Fibroblast of upper back skin (primary cell): ENCODE measurements around the gene MINAR1.
A peak's percentile ranks its signal among the peaks of the same experiment; 100 is the strongest.

Experiments
- DNase-seq: peaks from one replicate; pipeline ENCODE4 v3.0.0-alpha.2; 2013

Gene MINAR1

GRCh38 chr15:79433276-79433990 lies 1.3 kb downstream of the MINAR1 start:
- DNase-seq = no peak

- no peak for DNase-seq
These were observed 2.2 kb downstream of the MINAR1 start for GRCh38 chr15:79434361-79434760.

DNA sequence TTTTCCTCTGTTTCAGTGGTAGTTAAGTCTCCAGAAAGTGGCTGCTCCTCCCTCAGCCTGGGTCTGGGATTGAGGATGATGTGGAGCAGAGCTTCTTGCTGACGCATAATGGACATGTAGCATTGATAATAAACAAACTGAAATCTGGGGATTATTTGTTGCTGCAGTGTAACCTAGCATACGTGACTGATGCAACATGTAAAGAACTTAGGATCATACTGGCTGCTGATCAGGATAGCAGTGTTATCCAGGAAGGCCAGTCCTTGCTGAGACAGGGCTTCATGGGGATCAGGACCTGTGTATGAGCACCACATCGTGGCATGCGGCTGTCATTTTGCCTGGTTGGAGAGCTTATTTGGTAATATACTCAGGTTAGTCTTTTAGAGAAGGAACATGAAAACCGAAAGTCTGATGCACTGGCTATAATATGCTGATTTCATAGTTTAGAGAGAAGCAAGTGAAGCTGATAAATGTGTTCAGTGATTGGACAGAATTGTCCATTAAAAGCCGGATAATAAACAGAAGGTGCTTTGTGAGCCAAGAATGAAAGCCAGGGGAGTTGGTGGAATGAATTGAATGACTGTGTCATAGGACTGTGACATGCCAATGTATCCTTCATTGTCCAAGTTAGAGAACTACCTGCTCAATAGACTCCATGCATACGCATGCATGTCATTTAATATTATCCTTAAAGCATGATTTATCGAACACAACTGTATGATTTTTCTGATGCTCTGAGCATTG lies 4.1 kb downstream of the MINAR1 start:
- DNase-seq = peak; percentile 5

DNA sequence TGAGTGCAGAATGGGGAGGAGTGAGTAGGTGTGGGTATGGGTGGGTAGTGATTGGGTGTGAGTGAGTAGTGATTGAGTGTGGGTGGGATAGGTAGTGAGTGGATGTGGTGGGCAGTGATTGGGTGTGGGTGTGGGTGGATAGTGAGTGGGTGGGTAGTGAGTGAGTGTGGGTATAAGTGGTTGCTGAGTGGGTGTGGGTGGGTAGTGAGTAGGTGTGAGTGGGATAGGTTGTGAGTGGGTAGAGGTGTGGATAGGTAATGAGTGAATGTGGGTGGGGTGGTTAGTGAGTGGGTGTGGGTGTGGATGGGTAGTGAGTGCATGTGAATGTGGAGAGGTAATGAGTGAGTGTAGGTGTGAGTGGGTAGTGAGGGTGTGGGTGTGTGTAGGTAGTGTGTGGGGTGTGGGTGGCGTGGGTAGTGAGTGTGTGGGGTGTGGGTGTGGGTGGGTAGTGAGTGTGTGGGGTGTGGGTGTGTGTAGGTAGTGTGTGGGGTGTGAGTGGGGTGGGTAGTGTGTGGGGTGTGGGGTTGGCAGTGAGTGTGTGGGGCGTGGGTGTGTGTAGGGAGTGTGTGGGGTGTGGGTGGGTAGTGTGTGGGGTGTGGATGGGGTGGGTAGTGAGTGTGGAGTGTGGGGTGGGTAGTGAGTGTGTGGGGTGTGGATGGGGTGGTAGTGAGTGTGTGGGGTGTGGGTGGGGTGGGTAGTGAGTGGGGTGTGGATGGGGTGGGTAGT lies 5.3 kb downstream of the MINAR1 start:
- no peak for DNase-seq

- no peak for DNase-seq
These were observed 7.1 kb downstream of the MINAR1 start for GRCh38 chr15:79439236-79439635.

- no peak for DNase-seq
These were observed 8.3 kb downstream of the MINAR1 start for GRCh38 chr15:79440355-79440908.

GRCh38 chr15:79442911-79443310 lies 10.8 kb downstream of the MINAR1 start:
- DNase-seq = no peak

- DNase-seq = no peak
These were observed 14.9 kb downstream of the MINAR1 start for GRCh38 chr15:79447060-79447459.

- peak; percentile 13 for DNase-seq
These were observed 18.5 kb downstream of the MINAR1 start for GRCh38 chr15:79450648-79451047.

DNA sequence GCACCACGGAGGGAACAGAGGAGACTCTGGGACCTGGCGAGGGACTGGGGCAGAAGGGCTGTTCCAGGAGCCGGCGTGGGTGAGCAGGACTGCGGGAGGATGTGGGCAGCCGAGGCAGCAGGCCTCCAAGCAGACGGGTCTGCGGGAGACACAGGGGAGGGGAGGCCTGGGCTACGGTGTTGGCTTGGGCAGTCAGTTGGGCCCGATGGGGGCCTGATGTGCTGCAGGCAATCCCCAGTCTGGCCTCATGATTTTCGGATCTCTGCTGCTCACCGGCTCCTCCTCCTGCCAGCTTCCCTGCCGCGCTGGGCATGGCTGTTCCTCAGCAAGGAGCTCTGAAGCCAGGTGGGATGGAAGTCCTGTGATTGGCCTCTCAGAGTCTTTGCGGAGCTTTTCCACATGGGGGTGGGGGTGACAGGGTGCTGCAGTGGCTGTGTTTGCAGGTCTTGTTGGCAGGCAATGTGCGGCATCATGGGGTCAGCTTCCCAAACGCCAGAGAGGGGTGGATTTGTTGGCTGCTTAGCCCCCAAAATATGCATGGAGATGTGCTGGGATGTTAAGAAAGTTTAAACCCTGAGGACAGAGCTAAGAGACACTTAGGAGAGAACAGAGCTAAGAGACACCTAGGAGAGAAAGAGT lies 19.3 kb downstream of the MINAR1 start:
- DNase-seq = no peak

DNA sequence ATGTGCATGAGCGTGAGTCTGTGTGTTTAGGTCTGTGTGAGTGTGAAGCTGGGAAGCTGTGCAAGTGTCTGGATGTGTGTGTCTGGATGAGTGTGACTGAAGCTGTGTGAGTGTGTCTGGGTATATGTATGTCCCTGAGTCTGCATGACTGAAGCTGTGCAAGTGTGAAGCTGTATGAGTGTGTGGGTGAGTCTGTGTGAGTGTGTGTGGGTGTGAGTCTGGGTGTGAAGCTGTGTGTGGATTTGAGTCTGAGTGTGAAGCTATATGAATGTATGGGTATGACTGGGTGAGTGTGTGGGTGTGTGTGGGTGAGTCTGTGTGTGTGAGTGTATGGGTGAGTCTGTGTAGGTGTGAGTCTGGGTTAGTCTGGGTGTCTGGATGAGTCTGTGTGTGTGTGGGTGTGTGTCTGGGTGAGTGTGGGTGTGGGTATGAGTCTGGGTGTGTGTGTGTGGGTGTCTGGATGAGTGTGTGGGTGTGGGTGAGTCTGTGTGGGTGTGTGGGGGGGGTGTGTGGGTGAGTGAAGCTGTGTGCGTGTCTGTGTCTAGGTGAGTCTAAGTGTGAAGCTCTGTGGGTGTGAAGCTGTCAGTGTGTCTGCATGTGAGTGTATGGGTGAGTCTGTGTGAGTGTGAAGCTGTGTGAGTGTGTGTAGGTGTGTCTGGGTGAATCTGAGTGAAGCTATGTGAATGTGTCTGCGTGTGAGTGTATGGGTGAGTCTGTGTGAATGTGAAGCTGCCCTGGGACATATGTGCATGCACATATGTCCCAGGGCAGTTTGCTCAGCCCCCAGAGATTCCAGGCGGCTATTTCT lies 20.3 kb downstream of the MINAR1 start:
- no peak for DNase-seq

GRCh38 chr15:79453446-79453845 lies 21.3 kb downstream of the MINAR1 start:
- no peak for DNase-seq

- no peak for DNase-seq
These were observed 21.9 kb downstream of the MINAR1 start for GRCh38 chr15:79454063-79454462.

- peak; percentile 8 for DNase-seq
These were observed 23.2 kb downstream of the MINAR1 start for GRCh38 chr15:79455361-79455760.

DNA sequence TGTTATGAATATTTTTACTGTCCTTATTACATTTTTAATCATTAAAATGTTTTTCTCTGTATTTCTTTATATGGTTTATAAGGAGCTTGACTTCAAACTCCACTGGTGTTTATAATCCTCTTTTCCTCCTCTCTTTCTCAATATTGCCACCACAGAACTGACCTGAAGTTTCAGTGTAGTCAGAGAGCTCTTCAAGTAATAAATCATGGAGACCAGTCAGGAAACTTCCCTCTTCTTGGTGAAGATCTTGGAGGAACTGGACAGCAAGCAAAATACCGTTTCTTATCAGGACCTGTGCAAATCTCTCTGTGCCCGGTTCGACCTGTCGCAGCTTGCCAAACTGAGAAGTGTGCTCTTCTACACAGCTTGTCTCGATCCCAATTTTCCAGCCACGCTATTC lies 23.8 kb downstream of the MINAR1 start:
- no peak for DNase-seq

DNA sequence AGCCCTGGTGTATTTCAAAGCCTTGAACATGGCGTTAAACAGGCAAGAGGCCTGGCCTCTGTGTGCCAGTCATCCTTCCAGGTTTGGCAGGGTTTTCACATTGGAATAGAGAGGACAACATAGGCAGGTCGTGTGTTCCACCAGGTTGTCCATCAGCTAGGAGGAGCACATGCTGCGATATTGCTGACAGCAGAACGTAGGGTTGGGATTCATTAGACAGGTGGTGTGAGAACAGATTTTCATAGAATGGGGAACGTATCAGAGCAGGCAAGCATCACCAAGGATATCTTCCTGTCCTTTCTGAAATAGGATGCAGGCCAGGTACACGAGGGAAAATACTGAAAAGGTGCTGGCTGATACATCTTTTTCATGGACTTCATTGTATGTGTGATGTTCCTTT lies 26.4 kb downstream of the MINAR1 start:
- no peak for DNase-seq

GRCh38 chr15:79459666-79460065 lies 27.5 kb downstream of the MINAR1 start:
- no peak for DNase-seq

DNA sequence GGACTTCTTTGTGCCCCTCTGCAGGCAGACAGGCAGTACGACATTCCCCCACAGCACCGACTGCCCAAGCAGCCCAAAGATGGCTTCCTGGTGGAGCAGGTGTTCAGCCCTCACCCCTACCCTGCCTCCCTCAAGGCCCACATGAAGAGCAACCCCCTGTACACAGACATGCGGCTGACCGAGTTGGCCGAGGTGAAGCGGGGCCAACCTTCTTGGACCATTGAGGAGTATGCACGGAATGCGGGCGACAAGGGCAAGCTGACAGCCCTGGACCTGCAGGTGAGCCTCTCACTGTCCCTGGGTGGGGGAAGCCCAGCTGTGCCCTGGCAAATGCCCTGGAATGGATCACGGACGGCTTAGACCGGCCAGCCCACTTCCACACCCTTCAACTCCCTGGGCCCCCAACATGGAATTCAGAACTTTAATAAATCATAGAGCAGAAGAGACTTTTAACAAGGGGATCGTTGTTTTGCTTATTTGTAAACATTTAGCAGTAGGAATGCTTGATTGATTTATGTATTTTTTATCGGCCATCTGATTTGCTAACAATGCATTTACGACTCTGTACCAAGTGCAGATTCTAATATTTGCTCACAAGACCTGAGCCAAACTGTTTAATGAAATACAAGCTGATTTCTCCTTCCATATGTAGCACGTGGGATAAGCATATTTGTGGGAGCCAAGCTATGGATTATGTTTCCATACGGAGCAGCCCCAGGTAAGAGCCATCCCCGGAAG lies 31.1 kb downstream of the MINAR1 start:
- DNase-seq = no peak

DNA sequence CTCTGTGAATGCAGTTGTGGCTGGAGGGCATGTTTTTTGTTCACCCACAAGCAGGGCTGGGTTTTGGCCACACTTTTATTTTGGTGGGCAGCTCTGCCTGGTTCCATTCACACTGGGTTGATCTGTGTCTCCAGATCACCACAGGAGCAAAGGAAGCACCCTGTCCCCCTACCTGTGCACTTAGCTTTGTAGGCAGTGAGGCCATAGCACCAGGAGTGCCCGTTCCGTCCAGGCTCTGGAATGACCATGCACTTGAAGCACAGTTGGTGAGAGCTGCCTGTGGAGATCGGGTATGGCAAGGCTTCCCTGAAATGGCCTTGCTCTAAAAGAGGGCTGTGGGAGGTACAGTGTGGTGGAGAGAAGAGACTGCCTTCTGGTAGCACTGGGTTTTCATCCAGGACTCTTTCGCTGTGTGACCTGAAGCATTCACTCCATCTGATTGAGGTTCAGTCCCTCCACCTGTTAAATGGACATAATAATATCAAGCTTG lies 31.7 kb downstream of the MINAR1 start:
- no peak for DNase-seq

DNA sequence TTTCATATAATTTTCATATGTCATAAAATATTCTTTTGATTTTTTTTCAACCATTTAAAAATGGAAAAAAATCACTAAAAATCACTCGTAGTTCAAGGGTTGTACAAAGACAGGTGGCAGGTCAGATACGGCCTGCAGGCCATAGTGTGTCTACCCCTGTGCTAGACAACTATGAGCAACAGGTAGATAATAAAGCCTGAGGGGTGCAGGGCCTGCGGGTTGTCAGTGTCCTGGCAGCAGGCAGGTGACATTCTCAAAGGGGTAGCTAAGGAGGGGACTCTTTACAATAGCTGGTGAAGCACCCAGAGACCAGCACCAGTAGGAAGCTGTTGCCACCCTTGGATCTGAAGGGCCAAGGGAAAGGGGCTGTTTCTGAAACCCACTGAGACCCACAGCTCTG lies 34.4 kb downstream of the MINAR1 start:
- DNase-seq = no peak

DNA sequence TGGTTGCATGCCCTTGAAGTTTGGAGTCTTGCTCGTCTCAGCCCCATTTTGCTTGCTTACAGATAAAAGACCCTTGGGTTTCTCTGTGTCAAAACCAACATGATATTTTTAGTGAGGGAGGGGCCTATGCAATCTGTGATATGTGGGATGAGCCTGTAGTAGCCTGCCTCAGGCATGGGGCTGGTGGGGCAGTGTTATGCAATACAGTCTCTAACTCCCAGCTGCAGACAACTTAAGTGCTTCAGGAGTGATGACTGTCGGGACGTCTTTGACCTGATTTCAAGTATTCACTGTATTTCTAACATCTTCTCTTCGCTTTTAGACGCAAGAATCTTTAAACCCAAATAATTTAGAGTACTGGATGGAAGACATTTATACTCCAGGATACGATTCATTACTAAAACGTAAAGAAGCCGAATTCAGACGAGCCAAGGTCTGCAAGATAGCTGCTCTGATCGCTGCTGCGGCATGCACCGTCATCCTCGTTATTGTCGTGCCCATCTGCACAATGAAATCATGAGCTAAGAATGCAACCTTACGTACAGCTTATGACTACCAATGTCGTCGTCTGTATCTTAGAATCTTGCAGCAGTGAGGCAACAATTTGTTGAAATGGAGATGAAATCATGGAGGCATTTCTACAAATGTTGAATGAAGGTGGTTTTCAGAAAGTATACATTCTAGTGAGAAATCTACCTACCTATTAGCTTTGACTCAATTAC lies 35.9 kb downstream of the MINAR1 start:
- peak; percentile 12 for DNase-seq
